DMS79 treated with DMSO at 0.1 percent for 48 hours (cell line): ENCODE data around the gene MYO15A.

Experiments used
- DNase-seq: peaks from one replicate; lab custom pipeline; 2025; lab: John Stamatoyannopoulos, UW

Gene MYO15A

DNA sequence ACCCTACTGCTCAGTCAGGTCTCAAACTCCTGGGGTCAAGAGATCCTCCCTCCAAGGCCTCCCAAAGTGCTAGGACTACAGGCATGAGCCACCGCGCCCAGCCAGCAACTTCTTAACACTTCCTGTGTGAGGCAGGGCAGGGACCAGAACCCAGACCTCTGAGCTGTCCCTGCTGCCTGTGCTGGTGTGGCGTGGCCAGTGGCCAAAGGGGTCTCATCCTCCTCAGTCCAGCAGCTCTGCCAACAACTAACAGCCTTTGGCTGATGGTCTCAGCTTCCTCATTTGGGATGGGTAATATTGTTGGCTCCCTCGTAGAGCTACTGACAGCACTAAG is 115.5 kb downstream of the MYO15A start:
- DNase-seq: no peak

DNA sequence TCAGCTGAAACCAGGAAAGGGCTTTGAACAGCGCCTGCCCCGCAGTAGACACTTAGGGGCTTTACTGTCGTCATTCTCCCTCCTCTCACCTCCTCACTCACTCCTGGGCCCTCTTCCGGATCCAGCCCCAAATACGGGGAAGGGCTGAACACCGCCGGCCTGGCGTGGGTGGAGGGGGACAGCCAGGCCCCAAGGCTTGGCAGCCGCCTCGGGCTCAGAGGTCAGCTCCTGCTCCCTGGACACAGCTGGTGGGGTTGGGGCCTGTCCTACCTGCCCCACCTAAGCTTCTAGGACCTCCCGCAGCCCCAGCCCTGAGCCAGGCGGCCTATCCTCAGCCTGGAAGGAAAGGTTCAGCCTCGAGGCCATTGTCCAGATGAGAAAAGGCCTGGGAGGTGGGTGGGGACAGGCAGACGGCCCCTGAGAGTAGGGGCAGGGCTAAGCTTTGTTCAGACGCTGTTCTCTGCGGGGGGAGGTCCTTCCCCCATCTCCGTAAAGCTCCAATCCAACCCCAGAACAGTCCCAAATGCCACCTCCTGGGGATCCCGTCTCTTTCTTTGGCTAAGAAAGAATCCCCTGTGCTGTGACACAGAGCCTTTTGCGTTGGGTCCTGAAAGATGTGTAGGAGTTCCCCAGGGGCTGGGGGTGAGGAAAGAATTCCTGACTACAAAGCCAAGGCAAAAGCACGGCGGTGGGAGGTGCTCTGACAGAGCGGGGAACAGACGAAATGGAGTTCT is 116.0 kb downstream of the MYO15A start:
- no peak for DNase-seq

DNA sequence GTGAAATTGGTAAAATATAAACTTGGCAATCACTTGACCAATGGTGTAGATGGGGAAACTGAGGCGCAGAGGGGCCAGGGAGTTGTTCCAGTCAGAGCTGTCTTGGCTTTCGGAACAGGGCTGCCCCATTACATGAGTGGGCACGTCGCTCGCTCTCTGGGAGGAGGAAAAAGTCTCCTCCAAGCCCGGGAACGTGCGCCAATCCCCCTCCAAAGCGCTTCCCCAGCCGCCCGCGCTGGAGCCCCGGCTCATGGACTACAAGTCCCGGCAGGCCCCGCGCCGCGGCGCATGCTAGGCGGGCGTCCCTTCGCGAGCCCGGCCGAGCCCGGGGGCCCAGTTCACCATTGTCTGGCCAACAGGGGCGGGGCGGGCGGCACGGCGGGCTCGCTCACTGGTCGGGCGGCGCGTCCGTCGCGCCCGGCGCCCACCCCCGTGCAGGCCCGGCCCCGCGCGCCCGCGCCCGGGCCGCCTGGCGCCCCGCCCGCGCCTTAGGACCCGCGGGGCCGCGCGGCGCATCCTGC is 116.6 kb downstream of the MYO15A start, which contains the start of gene LLGL1:
TSS of gene LLGL1 (plus strand) at position 515 of the 521 bp plus-strand sequence. CDS start 48 bp downstream, outside the sequence.
- peak; percentile 66 for DNase-seq

DNA sequence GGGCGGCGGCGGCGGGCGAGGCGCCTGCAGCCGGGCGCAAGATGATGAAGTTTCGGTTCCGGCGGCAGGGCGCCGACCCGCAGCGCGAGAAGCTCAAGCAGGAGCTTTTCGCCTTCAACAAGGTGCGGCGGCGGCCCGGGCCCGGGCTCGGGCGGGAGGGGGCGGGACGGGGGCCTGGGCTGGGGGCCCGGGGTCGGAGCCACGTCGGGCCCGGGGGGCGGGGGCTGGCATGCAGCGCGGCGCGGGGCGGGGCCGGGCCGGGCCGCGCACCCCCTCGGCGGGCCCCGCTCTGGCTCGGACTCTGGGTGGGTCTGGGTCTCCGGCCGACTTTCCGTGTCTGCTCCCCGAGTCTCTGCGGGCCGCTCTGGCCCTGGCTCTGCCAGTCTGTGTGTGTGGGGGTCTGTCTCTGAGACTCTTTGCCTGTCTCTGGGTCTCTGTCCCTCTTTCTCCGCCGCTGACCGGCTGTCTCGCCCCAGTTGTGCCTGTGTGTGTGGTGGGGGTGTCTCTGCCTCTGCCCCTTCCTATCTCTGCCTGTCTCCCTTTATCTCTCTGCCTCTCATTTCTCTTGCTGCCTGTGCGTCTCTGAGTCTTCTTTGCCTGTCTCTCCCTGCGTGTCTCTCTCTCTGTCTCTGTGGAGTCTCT is 117.2 kb downstream of the MYO15A start:
- DNase-seq: no peak

DNA sequence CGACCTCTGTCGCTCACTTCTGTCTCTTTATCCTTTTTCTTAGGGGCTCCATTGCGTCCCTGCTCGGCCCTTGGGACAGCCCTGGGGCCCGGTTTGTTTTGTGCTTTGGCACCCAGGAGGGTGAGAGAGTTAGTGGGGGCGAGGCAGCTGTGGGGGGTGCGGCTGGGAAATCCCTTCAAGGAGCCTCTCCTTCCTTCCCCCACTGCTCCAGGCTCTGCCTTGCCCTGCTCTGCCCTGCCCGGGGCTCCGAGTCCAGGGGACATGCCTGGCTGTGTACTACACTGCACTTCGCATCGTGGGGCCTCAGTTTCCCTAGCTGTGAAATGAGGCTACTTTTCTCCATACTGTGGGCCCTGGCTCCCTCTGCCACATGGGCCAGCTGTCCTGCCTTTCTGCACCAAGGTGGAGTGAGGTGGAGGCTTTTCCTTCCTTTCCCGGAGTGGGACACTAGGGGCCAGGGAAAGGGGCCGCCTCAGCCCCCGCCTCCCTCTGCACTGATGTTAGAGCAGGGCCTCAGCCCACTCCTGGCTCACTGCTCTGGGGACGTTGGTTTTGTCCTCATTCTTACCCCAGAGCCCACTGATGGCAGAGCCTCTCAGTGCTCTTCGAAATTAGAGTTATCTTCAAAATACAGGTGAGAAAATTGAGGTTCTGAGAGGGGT is 117.9 kb downstream of the MYO15A start:
- DNase-seq: no peak

DNA sequence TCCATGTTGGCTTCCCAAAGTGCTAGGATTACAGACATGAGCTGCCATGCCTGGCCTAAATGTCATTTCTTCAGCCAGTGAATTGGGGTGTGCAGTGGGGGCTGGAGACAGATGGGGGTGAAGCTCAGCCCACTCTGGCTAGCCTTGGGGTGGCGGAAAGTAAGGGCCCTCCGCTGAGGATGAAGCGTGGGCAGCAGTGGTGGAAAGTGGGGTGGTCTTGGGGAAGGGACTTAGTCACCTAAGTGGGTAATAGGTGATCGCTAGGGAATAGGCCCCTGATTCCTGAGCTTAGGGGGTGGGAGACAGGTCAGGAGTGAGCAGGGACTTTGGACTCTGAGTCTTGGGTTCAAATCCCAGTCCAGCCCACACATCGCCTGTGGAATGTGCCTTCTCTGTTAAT is 119.1 kb downstream of the MYO15A start:
- DNase-seq: no peak

DNA sequence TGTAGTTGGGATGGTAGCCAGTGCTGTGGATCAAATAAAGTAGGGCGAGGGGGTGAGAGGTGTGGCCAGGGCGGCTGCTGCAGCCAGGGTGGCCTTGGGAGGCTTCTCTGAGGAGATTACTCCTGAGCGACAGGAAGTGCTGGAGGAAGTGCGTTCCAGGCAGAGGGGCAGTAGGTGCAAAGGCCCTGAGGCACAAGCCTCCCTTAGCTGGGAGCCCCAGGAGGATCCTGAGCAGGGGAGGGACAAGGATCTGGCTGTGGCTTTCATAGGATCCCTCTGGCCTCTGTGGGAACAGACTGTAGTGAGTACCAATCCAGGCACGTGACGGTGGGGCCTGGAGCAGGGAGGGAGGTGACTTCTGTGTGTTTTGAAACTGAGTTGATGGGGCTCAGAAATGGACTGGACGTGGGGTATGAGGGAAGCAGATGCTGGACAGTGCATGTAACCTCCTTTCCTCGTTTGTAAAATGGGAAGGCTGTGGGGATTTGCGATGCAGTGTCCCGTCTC is 119.7 kb downstream of the MYO15A start:
- DNase-seq: no peak

DNA sequence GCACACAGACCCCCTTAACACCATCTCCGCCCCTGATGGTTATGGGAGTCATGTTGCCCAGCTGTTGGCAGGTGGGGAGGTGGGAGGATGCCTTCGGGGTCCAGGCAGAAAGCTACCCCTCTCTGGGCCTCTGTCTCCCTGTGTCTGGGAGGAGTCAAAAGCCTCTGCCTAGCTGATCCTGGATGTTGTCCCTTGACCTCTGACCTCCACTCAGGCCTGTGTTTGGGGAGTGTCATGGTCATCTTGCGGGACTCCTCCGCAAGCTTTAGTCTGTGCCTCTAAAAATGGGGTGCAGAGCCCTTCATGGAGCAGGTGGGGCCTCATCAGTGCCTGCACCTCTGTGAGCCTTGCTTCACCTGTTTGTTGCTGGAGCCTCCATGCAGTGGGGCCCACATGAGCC is 120.7 kb downstream of the MYO15A start:
- no peak for DNase-seq
